Diencephalon (tissue), 1 donor: ENCODE measurements around the gene MCM10. TPM values are rescaled to one million over a fixed set of nuclear protein-coding genes. Genes with fewer than 3 reads are reported as not detected.

ENCODE experiments used
- small RNA-seq: library from RNA; depleted of rRNA; stranded (forward); fragments of <200 nt; gene quantifications from one replicate; pipeline ENCODE3, GENCODE V24; 2014
- total RNA-seq: library from RNA; depleted of rRNA; stranded (reverse); fragments of >200 nt; gene quantifications from one replicate; pipeline ENCODE4 v1.2.3, GENCODE V29; 2014

The MCM10 gene
- 5.3 TPM for total RNA-seq

GRCh38 chr10:13160934-13161856 lies at the start of gene MCM10:
Gene MCM10 (plus strand): TSS chr10:13161558. CDS start chr10:13164203, 2,645 bp downstream.

GRCh38 chr10:13234172-13234571 lies 72.8 kb downstream of the MCM10 start, which contains the start of gene UCMA:
Gene UCMA (minus strand): TSS chr10:13234374. CDS start chr10:13234258, 116 bp downstream.

Small RNAs within 50 kb of the gene (small RNA-seq; reads per million reads assigned to genes)
- not detected for gene RNU6-6P

Other genes starting within 250 kb of the MCM10 start
- 16.6 TPM for gene CCDC3, start 159.8 kb upstream of the MCM10 start, total RNA-seq
- 90.7 TPM for gene OPTN, start 61.4 kb upstream of the MCM10 start, total RNA-seq
- gene UCMA, start 72.8 kb downstream of the MCM10 start, total RNA-seq = not detected
- 23.3 TPM for gene PHYH, start 138.5 kb downstream of the MCM10 start, total RNA-seq
- 51.7 TPM for gene SEPHS1, start 186.7 kb downstream of the MCM10 start, total RNA-seq